ENCODE data around the gene WRAP73. TPM values are rescaled to one million over a fixed set of nuclear protein-coding genes. Genes with fewer than 3 reads are reported as not detected.
A peak's percentile ranks its signal among the peaks of the same experiment; 100 is the strongest.

WRAP73 gene
- total RNA-seq, 1 experiment from 2014 or later: 41.1 TPM

DNA sequence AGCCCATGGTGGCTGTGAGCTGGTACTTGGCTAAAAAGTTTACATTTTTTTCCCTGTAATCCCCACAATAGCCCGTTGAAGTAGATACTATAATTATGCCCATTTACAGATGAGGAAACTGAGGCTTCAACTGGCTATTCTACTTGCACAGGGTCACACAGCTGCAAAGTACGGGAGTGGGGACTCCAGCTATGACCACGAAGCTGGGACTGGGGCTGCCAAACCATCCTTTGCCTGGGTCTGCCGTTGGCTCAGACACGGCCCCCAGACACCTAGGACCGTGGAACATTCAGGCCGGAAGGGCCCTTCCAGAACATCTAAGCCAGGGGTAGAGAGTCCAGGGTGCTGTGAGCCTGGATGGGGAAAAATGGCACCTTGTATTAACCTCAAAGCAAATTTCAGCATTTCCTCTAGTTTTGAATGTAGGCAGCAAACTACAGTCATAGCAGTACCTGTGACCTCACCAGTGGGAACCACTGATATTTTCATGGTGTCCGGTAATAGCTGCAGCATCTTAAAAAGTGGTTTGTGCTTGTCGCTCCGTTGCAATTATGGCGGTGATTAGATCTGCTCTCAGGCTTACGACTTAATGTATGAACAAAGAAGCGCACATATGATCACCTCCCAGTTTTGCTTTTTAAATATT is 6.7 kb upstream of the WRAP73 start:
- no peak for DNase-seq (ENCODE audit: low read depth)
- in situ Hi-C loops (cut with HindIII; ENCODE audit: low pct_unique_long_range_greater_than_20kb, low sequenced_read_pairs): no loop called here

GRCh38 chr1:3654549-3655281 is 4.8 kb upstream of the WRAP73 start:
- no peak for DNase-seq (ENCODE audit: low read depth)
- in situ Hi-C loops (cut with HindIII; ENCODE audit: low pct_unique_long_range_greater_than_20kb, low sequenced_read_pairs): no loop called here

DNA sequence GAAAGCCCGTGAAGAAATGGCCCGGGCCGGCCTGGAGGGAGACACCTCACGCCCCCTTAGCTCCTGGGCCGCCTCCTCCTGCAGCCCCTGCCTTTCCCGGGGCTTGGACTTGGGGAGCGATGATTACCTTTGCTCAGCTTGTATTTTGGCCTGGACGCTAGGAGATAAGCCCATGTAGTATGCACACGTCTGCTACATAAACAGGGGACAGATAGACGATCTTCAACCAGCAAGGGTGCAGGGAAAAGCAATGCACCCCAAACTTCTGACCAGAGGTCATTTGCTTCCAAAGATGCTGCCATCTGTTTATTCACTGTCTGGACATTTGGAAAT is 3.3 kb upstream of the WRAP73 start:
- no peak for DNase-seq (ENCODE audit: low read depth)
- in situ Hi-C loops (cut with HindIII; ENCODE audit: low pct_unique_long_range_greater_than_20kb, low sequenced_read_pairs): no loop called here

DNA sequence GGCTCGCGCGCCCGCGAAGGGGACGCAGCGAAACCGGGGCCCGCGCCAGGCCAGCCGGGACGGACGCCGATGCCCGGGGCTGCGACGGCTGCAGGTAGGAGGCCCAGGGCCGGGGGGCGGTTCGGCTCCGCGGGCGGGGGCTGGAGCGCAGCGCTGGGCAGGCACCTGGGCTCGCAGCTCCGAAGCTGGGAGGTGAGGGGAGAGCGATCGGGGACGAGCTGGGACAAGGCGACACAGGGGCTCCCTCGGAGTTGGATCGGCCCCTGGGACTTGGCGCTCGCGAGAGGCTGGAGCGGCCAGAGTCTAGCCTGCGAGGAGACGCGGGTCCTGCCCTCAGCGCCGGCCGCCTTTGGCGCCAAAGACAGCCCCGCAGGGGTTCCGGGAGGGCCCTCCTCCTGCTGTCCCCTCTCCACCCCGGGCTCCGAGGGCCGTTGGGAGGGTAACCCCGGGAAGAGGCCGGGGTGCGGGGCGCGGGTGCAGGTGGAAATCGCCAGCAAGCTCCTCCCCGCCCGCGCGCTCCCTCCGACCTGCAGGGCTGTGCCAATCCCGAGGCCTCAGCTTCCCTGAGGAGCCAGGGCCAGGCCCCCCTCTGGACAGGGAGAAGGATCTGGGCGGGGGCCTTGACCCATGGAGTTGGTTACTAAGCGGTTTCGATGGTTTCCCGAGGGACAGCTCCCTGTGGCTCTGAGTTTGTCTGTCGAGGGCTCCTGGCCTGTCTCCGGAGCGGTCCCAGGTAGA is 2.8 kb upstream of the WRAP73 start:
- in situ Hi-C loops (cut with HindIII; ENCODE audit: low pct_unique_long_range_greater_than_20kb, low sequenced_read_pairs): no loop called here
- DNase-seq (ENCODE audit: low read depth): peak; percentile 47

GRCh38 chr1:3651930-3652547 is 2.1 kb upstream of the WRAP73 start, which contains the start of gene TP73:
TSS of gene TP73 (plus strand) at chr1:3652516. CDS start at chr1:3682366, 29,850 bp downstream.
- in situ Hi-C loops (cut with HindIII; ENCODE audit: low pct_unique_long_range_greater_than_20kb, low sequenced_read_pairs): no loop called here
- peak; percentile 55 for DNase-seq (ENCODE audit: low read depth)

- no peak for DNase-seq (ENCODE audit: low read depth)
- in situ Hi-C loops (cut with HindIII; ENCODE audit: low pct_unique_long_range_greater_than_20kb, low sequenced_read_pairs): no loop called here
These were observed 1.4 kb upstream of the WRAP73 start for GRCh38 chr1:3651026-3651929.

DNA sequence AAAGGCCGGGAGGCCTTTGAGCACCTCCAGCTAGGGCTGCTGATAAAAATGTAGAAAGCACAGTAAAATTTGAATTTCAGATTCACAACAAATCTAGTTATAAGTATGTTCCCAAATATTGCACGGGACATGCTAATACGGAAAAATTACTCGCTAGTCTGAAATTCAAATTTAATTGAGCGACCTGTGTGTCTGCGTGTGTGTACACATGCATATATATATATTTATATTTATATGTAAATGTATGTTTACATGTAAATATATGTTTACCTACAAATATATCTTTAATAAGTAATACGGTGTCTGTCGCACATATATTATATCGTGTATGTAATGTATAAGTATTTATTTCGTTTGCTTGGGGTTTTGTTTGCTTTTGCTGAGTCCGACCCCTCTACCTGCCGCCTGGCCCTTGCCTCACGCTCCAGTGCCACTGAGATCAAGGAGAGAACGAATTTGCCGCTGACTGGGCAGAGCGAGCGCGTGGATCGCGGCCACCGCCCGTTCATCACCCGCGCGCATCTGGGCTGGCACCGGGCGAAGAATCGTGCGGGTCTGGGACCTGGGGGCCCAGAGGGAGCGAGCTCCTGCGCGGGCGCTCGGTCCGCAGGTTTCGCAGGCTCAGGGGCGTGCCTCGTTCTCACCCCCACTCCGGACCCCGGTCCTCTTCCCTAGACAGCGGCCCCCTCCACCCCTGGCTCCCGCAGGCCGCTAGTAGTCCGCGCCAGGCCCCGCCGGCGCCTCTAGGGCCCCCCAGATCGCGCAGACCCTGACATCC is 534 bp upstream of the WRAP73 start:
- DNase-seq (ENCODE audit: low read depth): no peak
- in situ Hi-C loops (cut with HindIII; ENCODE audit: low pct_unique_long_range_greater_than_20kb, low sequenced_read_pairs): no loop called here

DNA sequence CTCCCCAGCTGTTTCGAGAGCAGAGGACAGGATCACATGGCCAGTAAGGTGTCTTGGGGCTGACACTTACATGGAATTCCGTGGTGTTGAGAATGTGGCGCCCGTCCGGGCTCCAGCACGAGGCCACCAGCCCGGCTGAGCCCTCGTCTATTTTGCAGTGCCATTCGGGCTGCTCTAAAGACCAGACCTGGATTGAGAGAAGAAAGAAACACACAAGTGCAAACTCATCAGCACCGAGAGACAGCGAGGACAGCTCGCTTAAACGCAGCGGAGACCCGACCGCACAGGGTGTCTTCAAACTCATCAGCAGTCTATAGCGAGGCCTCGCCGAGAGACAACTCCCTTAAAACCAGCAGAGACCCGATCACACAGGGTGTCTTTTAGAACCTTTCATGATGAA is 3.3 kb downstream of the WRAP73 start:
- in situ Hi-C loops (cut with HindIII; ENCODE audit: low pct_unique_long_range_greater_than_20kb, low sequenced_read_pairs): loop anchor here (25.0 kb wide), 1 partner anchor 109 kb away; no protein-coding TSS in a partner anchor
- DNase-seq (ENCODE audit: low read depth): no peak

GRCh38 chr1:3645666-3646355 is 4.1 kb downstream of the WRAP73 start:
- in situ Hi-C loops (cut with HindIII; ENCODE audit: low pct_unique_long_range_greater_than_20kb, low sequenced_read_pairs): loop anchor here (25.0 kb wide), 1 partner anchor 109 kb away; no protein-coding TSS in a partner anchor
- no peak for DNase-seq (ENCODE audit: low read depth)

- in situ Hi-C loops (cut with HindIII; ENCODE audit: low pct_unique_long_range_greater_than_20kb, low sequenced_read_pairs): loop anchor here (25.0 kb wide), 1 partner anchor 108 kb away; no protein-coding TSS in a partner anchor
- DNase-seq (ENCODE audit: low read depth): no peak
These were observed 4.7 kb downstream of the WRAP73 start for GRCh38 chr1:3645247-3645646.

DNA sequence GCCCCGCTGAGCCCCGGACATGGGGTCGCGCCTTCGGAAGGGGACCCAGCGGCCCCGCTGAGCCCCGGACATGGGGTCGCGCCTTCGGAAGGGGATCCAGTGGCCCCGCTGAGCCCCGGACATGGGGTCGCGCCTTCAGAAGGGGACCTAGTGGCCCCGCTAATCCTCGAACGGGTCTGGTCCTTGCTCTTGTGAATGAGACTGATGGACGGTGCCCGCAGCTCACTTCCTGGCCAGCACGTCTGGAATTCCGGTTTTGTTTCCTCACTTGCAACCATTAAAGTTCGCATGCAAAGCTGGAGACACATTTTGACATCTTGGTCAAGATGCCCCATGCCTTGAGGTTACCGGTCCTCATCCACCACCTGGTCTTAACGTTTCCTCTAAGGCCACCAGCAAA is 5.6 kb downstream of the WRAP73 start:
- in situ Hi-C loops (cut with HindIII; ENCODE audit: low pct_unique_long_range_greater_than_20kb, low sequenced_read_pairs): loop anchor here (25.0 kb wide), 1 partner anchor 107 kb away; no protein-coding TSS in a partner anchor

GRCh38 chr1:3642919-3643675 is 6.8 kb downstream of the WRAP73 start:
- in situ Hi-C loops (cut with HindIII; ENCODE audit: low pct_unique_long_range_greater_than_20kb, low sequenced_read_pairs): loop anchor here (25.0 kb wide), 1 partner anchor 106 kb away; no protein-coding TSS in a partner anchor
- DNase-seq (ENCODE audit: low read depth): no peak

More for the DNA sequence above, 5.6 kb downstream of the WRAP73 start:
- DNase-seq (ENCODE audit: low read depth): no peak

GRCh38 chr1:3641816-3642215 is 8.1 kb downstream of the WRAP73 start:
- no peak for DNase-seq (ENCODE audit: low read depth)
- in situ Hi-C loops (cut with HindIII; ENCODE audit: low pct_unique_long_range_greater_than_20kb, low sequenced_read_pairs): loop anchor here (25.0 kb wide), 1 partner anchor 105 kb away; no protein-coding TSS in a partner anchor

GRCh38 chr1:3641046-3641760 is 8.7 kb downstream of the WRAP73 start:
- DNase-seq (ENCODE audit: low read depth): no peak
- in situ Hi-C loops (cut with HindIII; ENCODE audit: low pct_unique_long_range_greater_than_20kb, low sequenced_read_pairs): loop anchor here (25.0 kb wide), 1 partner anchor 104 kb away; no protein-coding TSS in a partner anchor

All from Caki2 (cell line).